ENCODE data around the gene PDSS2. TPM values are rescaled to one million over a fixed set of nuclear protein-coding genes. Genes with fewer than 3 reads are reported as not detected.

PDSS2 gene
- total RNA-seq, 1 donor from 2014 or later = 10.7 TPM

DNA sequence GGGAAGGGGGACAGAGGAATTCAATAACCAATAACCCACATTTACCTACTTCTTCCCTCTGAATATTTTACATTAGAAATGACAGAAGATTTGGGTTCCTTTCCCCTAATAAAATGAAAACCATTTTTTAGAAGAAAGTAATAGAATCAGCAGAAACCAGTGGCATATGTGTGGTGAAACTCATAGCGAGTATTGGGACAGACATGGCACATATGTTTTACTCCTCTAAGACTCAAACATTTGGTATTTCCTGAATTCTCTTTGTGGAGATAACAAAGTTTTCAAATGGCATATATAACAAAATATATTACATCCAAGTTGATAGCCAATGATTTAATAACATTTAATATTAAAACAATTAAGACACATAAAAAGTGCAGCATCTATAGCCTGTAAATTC is 331.2 kb downstream of the PDSS2 start:
- Mint-ChIP-seq H3K36me3 (no peaks in the 10 kb centered on the region), H3K4me1 (peaks cover 5% of the 10 kb centered on the region), H3K27ac (no peak overlapping the region), H3K27me3 (ENCODE audit: low read depth) (no peaks in the 10 kb centered on the region), H3K4me3 (no peak overlapping the region), H3K9me3 (no peaks in the 10 kb centered on the region)
- TF ChIP-seq, protein P1, sequence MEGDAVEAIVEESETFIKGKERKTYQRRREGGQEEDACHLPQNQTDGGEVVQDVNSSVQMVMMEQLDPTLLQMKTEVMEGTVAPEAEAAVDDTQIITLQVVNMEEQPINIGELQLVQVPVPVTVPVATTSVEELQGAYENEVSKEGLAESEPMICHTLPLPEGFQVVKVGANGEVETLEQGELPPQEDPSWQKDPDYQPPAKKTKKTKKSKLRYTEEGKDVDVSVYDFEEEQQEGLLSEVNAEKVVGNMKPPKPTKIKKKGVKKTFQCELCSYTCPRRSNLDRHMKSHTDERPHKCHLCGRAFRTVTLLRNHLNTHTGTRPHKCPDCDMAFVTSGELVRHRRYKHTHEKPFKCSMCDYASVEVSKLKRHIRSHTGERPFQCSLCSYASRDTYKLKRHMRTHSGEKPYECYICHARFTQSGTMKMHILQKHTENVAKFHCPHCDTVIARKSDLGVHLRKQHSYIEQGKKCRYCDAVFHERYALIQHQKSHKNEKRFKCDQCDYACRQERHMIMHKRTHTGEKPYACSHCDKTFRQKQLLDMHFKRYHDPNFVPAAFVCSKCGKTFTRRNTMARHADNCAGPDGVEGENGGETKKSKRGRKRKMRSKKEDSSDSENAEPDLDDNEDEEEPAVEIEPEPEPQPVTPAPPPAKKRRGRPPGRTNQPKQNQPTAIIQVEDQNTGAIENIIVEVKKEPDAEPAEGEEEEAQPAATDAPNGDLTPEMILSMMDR (IDR thresholded peaks at IDR 0.05; ENCODE audit: unreplicated experiment) = no peak
- DNase-seq (ENCODE audit: low spot score in 2 of 2, unreplicated experiment in 2 of 2) = no peak

DNA sequence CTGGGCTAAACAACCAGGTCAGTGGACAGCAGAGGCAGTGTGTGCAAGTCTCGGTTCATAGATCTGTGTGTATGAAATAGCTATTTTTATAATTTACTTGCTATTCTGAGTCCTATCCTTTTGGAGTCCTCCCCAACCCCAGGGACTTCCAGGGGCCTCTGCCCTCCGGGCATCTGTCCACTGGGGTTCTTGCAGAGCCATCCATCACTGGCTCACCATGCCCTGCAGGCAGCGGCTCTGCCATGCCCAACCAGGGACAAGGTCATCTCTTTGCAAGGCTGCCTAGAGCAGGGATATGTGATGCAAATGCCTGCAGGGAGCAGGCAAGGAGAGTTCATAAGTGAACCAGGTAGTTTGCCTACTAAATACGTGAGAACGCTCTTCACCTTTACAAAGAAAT is 333.6 kb downstream of the PDSS2 start:
- no peaks in the 10 kb centered on the region for H3K9me3 Mint-ChIP-seq
- no peak for DNase-seq (ENCODE audit: low spot score in 2 of 2, unreplicated experiment in 2 of 2)
- no peaks in the 10 kb centered on the region for H3K27me3 Mint-ChIP-seq (ENCODE audit: low read depth)
- peaks cover 5% of the 10 kb centered on the region for H3K4me1 Mint-ChIP-seq
- no peaks in the 10 kb centered on the region for H3K36me3 Mint-ChIP-seq
- TF ChIP-seq, protein P1 (IDR thresholded peaks at IDR 0.05; ENCODE audit: unreplicated experiment) = no peak
- no peak overlapping the region for H3K27ac Mint-ChIP-seq
- H3K4me3 Mint-ChIP-seq = no peak overlapping the region

- Mint-ChIP-seq H3K4me3 (no peak overlapping the region), H3K36me3 (no peaks in the 10 kb centered on the region), H3K9me3 (no peaks in the 10 kb centered on the region), H3K27me3 (ENCODE audit: low read depth) (no peaks in the 10 kb centered on the region), H3K4me1 (peaks cover 5% of the 10 kb centered on the region), H3K27ac (no peak overlapping the region)
- TF ChIP-seq, protein P1 (IDR thresholded peaks at IDR 0.05; ENCODE audit: unreplicated experiment) = no peak
- DNase-seq (ENCODE audit: low spot score in 2 of 2, unreplicated experiment in 2 of 2) = no peak
Measured at GRCh38 chr6:107124934-107125348, 334.4 kb downstream of the PDSS2 start.

GRCh38 chr6:107123501-107123900 is 335.9 kb downstream of the PDSS2 start:
- H3K4me3 Mint-ChIP-seq = no peak overlapping the region
- no peak for DNase-seq (ENCODE audit: low spot score in 2 of 2, unreplicated experiment in 2 of 2)
- TF ChIP-seq, protein P1 (IDR thresholded peaks at IDR 0.05; ENCODE audit: unreplicated experiment) = no peak
- no peak overlapping the region for H3K27ac Mint-ChIP-seq
- no peaks in the 10 kb centered on the region for H3K4me1 Mint-ChIP-seq
- H3K9me3 Mint-ChIP-seq = no peaks in the 10 kb centered on the region
- H3K27me3 Mint-ChIP-seq (ENCODE audit: low read depth) = peaks cover 2% of the 10 kb centered on the region
- H3K36me3 Mint-ChIP-seq = no peaks in the 10 kb centered on the region

GRCh38 chr6:107122748-107123147 is 336.6 kb downstream of the PDSS2 start:
- H3K4me1 Mint-ChIP-seq = no peaks in the 10 kb centered on the region
- TF ChIP-seq, protein P1 (IDR thresholded peaks at IDR 0.05; ENCODE audit: unreplicated experiment) = no peak
- no peaks in the 10 kb centered on the region for H3K36me3 Mint-ChIP-seq
- no peaks in the 10 kb centered on the region for H3K9me3 Mint-ChIP-seq
- no peak for DNase-seq (ENCODE audit: low spot score in 2 of 2, unreplicated experiment in 2 of 2)
- peaks cover 4% of the 10 kb centered on the region for H3K27me3 Mint-ChIP-seq (ENCODE audit: low read depth)
- no peak overlapping the region for H3K27ac Mint-ChIP-seq
- H3K4me3 Mint-ChIP-seq = no peak overlapping the region

DNA sequence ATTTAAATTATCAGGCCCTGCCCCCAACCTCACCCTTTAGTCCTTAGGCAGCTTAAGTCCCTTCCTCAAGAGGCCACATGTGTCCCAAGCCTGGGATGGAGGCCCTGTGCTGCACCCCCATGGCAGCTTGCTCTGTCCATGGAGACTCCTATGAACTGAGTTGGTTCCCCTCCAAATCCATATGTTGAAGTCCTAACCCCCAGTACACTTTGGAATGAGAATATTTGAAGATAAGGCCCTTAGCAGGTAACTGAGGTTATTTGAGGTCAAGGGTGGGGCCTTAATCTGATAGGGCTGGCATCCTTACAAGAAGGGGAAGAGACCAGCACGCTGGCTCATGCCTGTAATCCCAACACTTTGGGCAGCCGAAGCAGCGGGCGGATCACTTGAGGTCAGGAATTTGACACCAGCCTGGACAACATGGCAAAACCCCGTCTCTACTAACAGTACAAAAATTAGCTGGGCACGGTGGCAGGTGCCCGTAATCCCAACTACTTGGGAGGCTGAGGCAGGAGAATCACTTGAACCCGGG is 337.3 kb downstream of the PDSS2 start:
- Mint-ChIP-seq H3K9me3 (no peaks in the 10 kb centered on the region), H3K36me3 (no peaks in the 10 kb centered on the region), H3K27ac (no peak overlapping the region), H3K27me3 (ENCODE audit: low read depth) (peaks cover 8% of the 10 kb centered on the region), H3K4me1 (peaks cover 1% of the 10 kb centered on the region), H3K4me3 (no peak overlapping the region)
- DNase-seq (ENCODE audit: low spot score in 2 of 2, unreplicated experiment in 2 of 2) = no peak
- TF ChIP-seq, protein P1 (IDR thresholded peaks at IDR 0.05; ENCODE audit: unreplicated experiment) = no peak
